Testis (tissue), 3 donors: Measurements from ENCODE around the gene MTCL1. TPM values are rescaled to one million over a fixed set of nuclear protein-coding genes. Genes with fewer than 3 reads are reported as not detected.

Source experiments
- DNase-seq: peaks from one replicate; pipeline ENCODE4 v3.0.0-alpha.2; 2019
- H3K27ac ChIP-seq, 2 donors: fragments of 200-600 bp; sonication (generic); one replicate each; pipeline ENCODE4 v1.5.1; 2019
- H3K27me3 ChIP-seq: fragments of 200-600 bp; sonication (generic); one replicate; pipeline ENCODE4 v1.5.1; 2019
- H3K36me3 ChIP-seq: fragments of 200-600 bp; sonication (generic); one replicate; pipeline ENCODE4 v1.5.1; 2017; ENCODE audit warnings: low read depth; ENCODE audit errors: missing control alignments
- H3K4me1 ChIP-seq: fragments of 200-600 bp; sonication (generic); one replicate; pipeline ENCODE4 v1.5.1; 2019
- H3K4me3 ChIP-seq, 2 donors: fragments of 200-600 bp; sonication (generic); one replicate each; pipeline ENCODE4 v1.5.1; 2017 to 2019
- H3K9me3 ChIP-seq: fragments of 200-600 bp; sonication (generic); one replicate; pipeline ENCODE4 v1.5.1; 2017
- CTCF ChIP-seq, 3 experiments: fragments of 450-650 bp in 2 of 3; fragments of 200-600 bp in 1 of 3; sonication (generic) in 1 of 3; IDR thresholded peaks; one replicate each; pipeline ENCODE4 v1.5.1; 2016 to 2019; ENCODE audit warnings: antibody characterized with exemption in 3 of 3, mild to moderate bottlenecking in 2 of 3, moderate library complexity in 1 of 3
- POLR2A ChIP-seq: fragments of 450-650 bp; IDR thresholded peaks from one replicate; pipeline ENCODE4 v1.6.1; 2017; ENCODE audit warnings: antibody characterized with exemption, mild to moderate bottlenecking, moderate library complexity
- WGBS, 2 donors: methylation state at CpG; one replicate each; pipeline ENCODE4 v1.1.5; 2018; 5-methylcytosine and 5-hydroxymethylcytosine counted together
- intact Hi-C: fragments of 100-400 bp; cut with DNase I; formaldehyde crosslinking; loops from one replicate; pipeline ENCODE4 v1.15.1; 2023; ENCODE audit warnings: low total_unique reads
- polyA plus RNA-seq: library from polyadenylated mRNA; stranded (reverse); fragments of 350-450 nt; fragmentation: Illumina TruSeq; extraction: RNeasy Lipid Tissue Mini Kit (QIAGEN cat#74804); gene quantifications from one replicate; pipeline ENCODE4 v1.2.3, GENCODE V29; 2014; ENCODE audit warnings: low read depth, low replicate concordance; ENCODE audit not compliant: insufficient read depth
- total RNA-seq, 2 donors: library from RNA; depleted of rRNA; stranded (reverse); fragments of >200 nt; gene quantifications; one replicate each; pipeline ENCODE4 v1.2.3, GENCODE V29; 2016

The MTCL1 gene
- total and polyA plus RNA-seq, 3 donors from 2014 or later, result 27.5 to 139 (median 95.8) TPM

- no peak overlapping the region for H3K4me3 ChIP-seq
- 79 to 85% methylated on average over 1 of the region's 1 CpG for WGBS, 2 donors
Measured at GRCh38 chr18:8821531-8821930, 116.2 kb downstream of the MTCL1 start.

GRCh38 chr18:8822643-8823042 is 117.3 kb downstream of the MTCL1 start:
- no peak overlapping the region for H3K4me3 ChIP-seq
- 94 to 96% methylated on average over 10 of the region's 10 CpGs for WGBS, 2 donors
- no peak overlapping the region for H3K27ac ChIP-seq
- no peak for DNase-seq
- H3K27me3 ChIP-seq, result no peaks in the 10 kb centered on the region
- intact Hi-C loops, result no loop called here
- no peak for TF ChIP-seq POLR2A
- no peak for TF ChIP-seq CTCF (IDR thresholded peaks at IDR 0.05)
- no peaks in the 10 kb centered on the region for H3K4me1 ChIP-seq
- no peaks in the 10 kb centered on the region for H3K9me3 ChIP-seq
- H3K36me3 ChIP-seq, result no peaks in the 10 kb centered on the region

More at GRCh38 chr18:8821531-8821930, 116.2 kb downstream of the MTCL1 start:
- H3K36me3 ChIP-seq, result no peaks in the 10 kb centered on the region
- H3K4me1 ChIP-seq, result no peaks in the 10 kb centered on the region
- no peaks in the 10 kb centered on the region for H3K9me3 ChIP-seq
- TF ChIP-seq POLR2A (no peak), CTCF (IDR thresholded peaks at IDR 0.05) (no peak)
- no peak overlapping the region for H3K27ac ChIP-seq
- H3K27me3 ChIP-seq, result no peaks in the 10 kb centered on the region
- intact Hi-C loops, result no loop called here
- DNase-seq, result no peak

- DNase-seq, result no peak
- TF ChIP-seq CTCF (IDR thresholded peaks at IDR 0.05) (no peak), POLR2A (no peak)
Measured at GRCh38 chr18:8823530-8823929, 118.2 kb downstream of the MTCL1 start.

GRCh38 chr18:8824846-8825245 is 119.5 kb downstream of the MTCL1 start:
- WGBS, 2 donors, result 93 to 96% methylated on average over 9 to 20 of the region's 20 CpGs
- Histone ChIP-seq H3K4me3 (no peak overlapping the region), H3K36me3 (no peaks in the 10 kb centered on the region), H3K4me1 (no peaks in the 10 kb centered on the region), H3K9me3 (no peaks in the 10 kb centered on the region), H3K27ac (no peak overlapping the region), H3K27me3 (no peaks in the 10 kb centered on the region)
- intact Hi-C loops, result no loop called here
- TF ChIP-seq POLR2A, result no peak
- no peak for TF ChIP-seq CTCF (IDR thresholded peaks at IDR 0.05)
- DNase-seq, result no peak

More at GRCh38 chr18:8823530-8823929, 118.2 kb downstream of the MTCL1 start:
- 67 to 77% methylated on average over 6 of the region's 6 CpGs for WGBS, 2 donors
- intact Hi-C loops, result no loop called here
- Histone ChIP-seq H3K9me3 (no peaks in the 10 kb centered on the region), H3K4me3 (no peak overlapping the region), H3K27ac (no peak overlapping the region), H3K36me3 (no peaks in the 10 kb centered on the region), H3K27me3 (no peaks in the 10 kb centered on the region), H3K4me1 (no peaks in the 10 kb centered on the region)

GRCh38 chr18:8825273-8825672 is 119.9 kb downstream of the MTCL1 start:
- 89% methylated on average over 13 of the region's 13 CpGs; no CpG with 5 or more reads in 1 of the 2 donors for WGBS, 2 donors

More at GRCh38 chr18:8825273-8825672, 119.9 kb downstream of the MTCL1 start:
- H3K4me3 ChIP-seq, result no peak overlapping the region
- no peaks in the 10 kb centered on the region for H3K36me3 ChIP-seq
- no peak overlapping the region for H3K27ac ChIP-seq
- intact Hi-C loops, result no loop called here
- TF ChIP-seq POLR2A (no peak), CTCF (IDR thresholded peaks at IDR 0.05) (no peak)
- no peaks in the 10 kb centered on the region for H3K27me3 ChIP-seq
- DNase-seq, result no peak
- no peaks in the 10 kb centered on the region for H3K9me3 ChIP-seq
- no peaks in the 10 kb centered on the region for H3K4me1 ChIP-seq
